Effector memory CD8-positive, alpha-beta T cell (primary cell): Measurements from ENCODE around the gene GLIS1.
A peak's percentile ranks its signal among the peaks of the same experiment; 100 is the strongest.
"Not testable (repeated sequence)": the region's sequence is repeated elsewhere in the genome, so short reads cannot be mapped to it uniquely, and the experiment has no call there.

Experiments used
- ATAC-seq: fragments of 150-1000 bp; cut with Tn5 transposase; replicated peaks from 2 replicates; pipeline ENCODE4 v1.10.0; 2021; ENCODE audit warnings: mild to moderate bottlenecking, moderate library complexity
- DNase-seq, 3 experiments: peaks; one replicate each; pipeline ENCODE4 v3.0.0; 2021
- H3K27ac Mint-ChIP-seq, 2 donors: one replicate each; pipeline ENCODE4 v1.8.0; 2022; ENCODE audit warnings: mild to moderate bottlenecking in 2 of 2, mixed read lengths in 2 of 2, moderate library complexity in 2 of 2
- H3K27me3 Mint-ChIP-seq, 2 donors: one replicate each; pipeline ENCODE4 v1.8.0; 2022; ENCODE audit warnings: mixed read lengths in 2 of 2
- H3K36me3 Mint-ChIP-seq: one replicate; pipeline ENCODE4 v1.8.0; 2022; ENCODE audit warnings: mild to moderate bottlenecking, moderate library complexity, mixed read lengths; ENCODE audit not compliant: insufficient read depth
- H3K4me1 Mint-ChIP-seq, 2 donors: one replicate each; pipeline ENCODE4 v1.8.0; 2022; ENCODE audit warnings: low read depth in 2 of 2, mixed read lengths in 2 of 2
- H3K4me3 Mint-ChIP-seq, 2 donors: one replicate each; pipeline ENCODE4 v1.8.0; 2022; ENCODE audit warnings: mild to moderate bottlenecking in 2 of 2, mixed read lengths in 2 of 2, moderate library complexity in 2 of 2
- H3K9me3 Mint-ChIP-seq, 2 donors: one replicate each; pipeline ENCODE4 v1.8.0; 2022; ENCODE audit warnings: mixed read lengths in 2 of 2
- total RNA-seq, 9 experiments: gene quantifications; one replicate each; lab custom pipeline; 2026; lab: John Stamatoyannopoulos, UW

GLIS1 gene
- 0 to 0.25 (median 0.06) reads per million in 9 experiments for total RNA-seq

- Mint-ChIP-seq H3K9me3 (peaks cover 0 to 4% of the 10 kb centered on the region in 2 donors), H3K4me3 (peak within 1 kb of the TSS; percentile 66 to 70), H3K36me3 (no peaks in the 10 kb centered on the region), H3K27me3 (peaks cover 49 to 78% of the 10 kb centered on the region in 2 donors), H3K4me1 (no peaks in the 10 kb centered on the region), H3K27ac (no peak within 1 kb of the TSS)
- DNase-seq (peak; percentile 9 to 25 (median 16)), ATAC-seq (peak; percentile 86)
These were observed at the start of gene GLIS1 for GRCh38 chr1:53739109-53739681. Gene GLIS1 (minus strand): TSS chr1:53739164. CDS start chr1:53738064, 1,100 bp downstream.

- no peak overlapping the region for H3K27ac Mint-ChIP-seq
- no peaks in the 10 kb centered on the region for H3K27me3 Mint-ChIP-seq
- DNase-seq (no peak), ATAC-seq (no peak)
- peaks cover 62% of the 10 kb centered on the region for H3K36me3 Mint-ChIP-seq
- H3K4me3 Mint-ChIP-seq = no peak overlapping the region
- no peaks in the 10 kb centered on the region for H3K9me3 Mint-ChIP-seq
- no peaks in the 10 kb centered on the region for H3K4me1 Mint-ChIP-seq
These were observed 48.7 kb upstream of the GLIS1 start for GRCh38 chr1:53787655-53788054.

GRCh38 chr1:53783056-53783455 is 44.1 kb upstream of the GLIS1 start:
- no peak overlapping the region for H3K4me3 Mint-ChIP-seq
- H3K9me3 Mint-ChIP-seq = no peaks in the 10 kb centered on the region
- no peak for DNase-seq
- no peaks in the 10 kb centered on the region for H3K27me3 Mint-ChIP-seq
- H3K36me3 Mint-ChIP-seq = peaks cover 45% of the 10 kb centered on the region
- peak overlapping the region in 1 of 2 donors; percentile 24 for H3K27ac Mint-ChIP-seq
- ATAC-seq = no peak
- H3K4me1 Mint-ChIP-seq = no peaks in the 10 kb centered on the region

- peaks cover 34% of the 10 kb centered on the region for H3K36me3 Mint-ChIP-seq
- H3K9me3 Mint-ChIP-seq = no peaks in the 10 kb centered on the region
- DNase-seq = no peak
- no peak for ATAC-seq
- H3K4me3 Mint-ChIP-seq = no peak overlapping the region
- peak overlapping the region in 1 of 2 donors; percentile 42 for H3K27ac Mint-ChIP-seq
- no peaks in the 10 kb centered on the region for H3K4me1 Mint-ChIP-seq
- H3K27me3 Mint-ChIP-seq = no peaks in the 10 kb centered on the region
These were observed 42.7 kb upstream of the GLIS1 start for GRCh38 chr1:53781654-53782053.

- Mint-ChIP-seq H3K9me3 (no peaks in the 10 kb centered on the region), H3K27ac (no peak overlapping the region), H3K4me3 (no peak overlapping the region), H3K27me3 (no peaks in the 10 kb centered on the region), H3K4me1 (no peaks in the 10 kb centered on the region), H3K36me3 (peaks cover 19% of the 10 kb centered on the region)
- no peak for ATAC-seq
- no peak for DNase-seq
These were observed 38.3 kb upstream of the GLIS1 start for GRCh38 chr1:53777272-53777671.

GRCh38 chr1:53771648-53772047 is 32.7 kb upstream of the GLIS1 start:
- Mint-ChIP-seq H3K36me3 (peaks cover 29% of the 10 kb centered on the region), H3K4me1 (peaks cover 3 to 8% of the 10 kb centered on the region in 2 donors), H3K27ac (peak overlapping the region in 1 of 2 donors; percentile 38), H3K27me3 (no peaks in the 10 kb centered on the region), H3K4me3 (no peak overlapping the region), H3K9me3 (no peaks in the 10 kb centered on the region)
- ATAC-seq (no peak), DNase-seq (no peak)

- Mint-ChIP-seq H3K27me3 (no peaks in the 10 kb centered on the region), H3K4me1 (peaks cover 8 to 23% of the 10 kb centered on the region in 2 donors), H3K9me3 (no peaks in the 10 kb centered on the region), H3K27ac (no peak overlapping the region), H3K36me3 (peaks cover 30% of the 10 kb centered on the region), H3K4me3 (no peak overlapping the region)
- no peak for ATAC-seq
- DNase-seq = no peak
These were observed 30.8 kb upstream of the GLIS1 start for GRCh38 chr1:53769780-53770179.

GRCh38 chr1:53769184-53769583 is 30.2 kb upstream of the GLIS1 start:
- DNase-seq (no peak), ATAC-seq (no peak)
- no peaks in the 10 kb centered on the region for H3K27me3 Mint-ChIP-seq
- H3K36me3 Mint-ChIP-seq = peaks cover 27% of the 10 kb centered on the region
- H3K4me1 Mint-ChIP-seq = peaks cover 8 to 23% of the 10 kb centered on the region in 2 donors
- H3K9me3 Mint-ChIP-seq = no peaks in the 10 kb centered on the region
- H3K27ac Mint-ChIP-seq = no peak overlapping the region
- H3K4me3 Mint-ChIP-seq = no peak overlapping the region

- Mint-ChIP-seq H3K4me1 (peaks cover 8 to 23% of the 10 kb centered on the region in 2 donors), H3K36me3 (peaks cover 24% of the 10 kb centered on the region), H3K4me3 (peak overlapping the region; percentile 68 to 78), H3K9me3 (no peaks in the 10 kb centered on the region), H3K27me3 (no peaks in the 10 kb centered on the region), H3K27ac (peak overlapping the region; percentile 86 to 93)
- no peak for ATAC-seq
- DNase-seq = no peak
These were observed 28.0 kb upstream of the GLIS1 start for GRCh38 chr1:53766831-53767405.

- Mint-ChIP-seq H3K27ac (peak overlapping the region; percentile 86 to 93), H3K36me3 (peaks cover 22% of the 10 kb centered on the region), H3K4me3 (peak overlapping the region; percentile 68 to 78), H3K9me3 (no peaks in the 10 kb centered on the region), H3K27me3 (no peaks in the 10 kb centered on the region), H3K4me1 (peaks cover 8 to 23% of the 10 kb centered on the region in 2 donors)
- DNase-seq (no peak), ATAC-seq (peak; percentile 19)
These were observed 27.3 kb upstream of the GLIS1 start for GRCh38 chr1:53766194-53766742.

- Mint-ChIP-seq H3K36me3 (peaks cover 17% of the 10 kb centered on the region), H3K4me1 (peaks cover 8 to 23% of the 10 kb centered on the region in 2 donors), H3K4me3 (peak overlapping the region; percentile 68 to 78), H3K9me3 (no peaks in the 10 kb centered on the region), H3K27ac (peak overlapping the region; percentile 86 to 93), H3K27me3 (no peaks in the 10 kb centered on the region)
- peak; percentile 96 for ATAC-seq
- peak in 1 of 3 experiments; percentile 1 for DNase-seq
These were observed 26.7 kb upstream of the GLIS1 start for GRCh38 chr1:53765657-53766056.

GRCh38 chr1:53763911-53764310 is 24.9 kb upstream of the GLIS1 start:
- peaks cover 8 to 23% of the 10 kb centered on the region in 2 donors for H3K4me1 Mint-ChIP-seq
- H3K27ac Mint-ChIP-seq = no peak overlapping the region
- ATAC-seq (no peak), DNase-seq (no peak)
- H3K4me3 Mint-ChIP-seq = no peak overlapping the region
- H3K9me3 Mint-ChIP-seq = no peaks in the 10 kb centered on the region
- H3K27me3 Mint-ChIP-seq = no peaks in the 10 kb centered on the region
- H3K36me3 Mint-ChIP-seq = peaks cover 9% of the 10 kb centered on the region

- Mint-ChIP-seq H3K27ac (no peak overlapping the region), H3K4me3 (no peak overlapping the region), H3K27me3 (no peaks in the 10 kb centered on the region), H3K9me3 (no peaks in the 10 kb centered on the region), H3K4me1 (peaks cover 8 to 23% of the 10 kb centered on the region in 2 donors), H3K36me3 (peaks cover 9% of the 10 kb centered on the region)
- DNase-seq (no peak), ATAC-seq (no peak)
These were observed 24.5 kb upstream of the GLIS1 start for GRCh38 chr1:53763461-53763860.

GRCh38 chr1:53760497-53760896 is 21.5 kb upstream of the GLIS1 start:
- ATAC-seq, H3K4me1 Mint-ChIP-seq, H3K27ac Mint-ChIP-seq, H3K36me3 Mint-ChIP-seq, DNase-seq, H3K27me3 Mint-ChIP-seq, H3K9me3 Mint-ChIP-seq, H3K4me3 Mint-ChIP-seq: not testable (repeated sequence)
